ENCODE measurements around the gene RER1.

The RER1 gene

DNA sequence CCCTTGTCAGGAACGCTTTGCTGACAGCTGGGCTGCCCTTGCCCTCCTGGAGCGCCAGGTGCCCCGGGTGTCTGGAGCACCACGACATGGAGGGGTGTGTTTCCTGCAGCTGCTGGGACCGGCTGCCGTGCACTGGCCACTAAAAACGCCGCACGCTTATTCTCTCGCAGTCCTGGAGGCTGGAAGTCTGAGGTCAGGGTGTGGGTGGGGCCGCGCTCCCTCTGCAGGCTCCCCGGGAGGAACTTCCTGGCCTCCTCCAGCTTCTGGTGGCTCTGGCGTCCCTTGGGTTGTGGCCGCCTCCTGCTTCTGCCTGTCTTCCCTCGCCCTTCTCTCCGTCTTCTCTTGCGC lies 56.4 kb downstream of the RER1 start:
- DNase-seq = peak in 1 of 2 experiments; percentile 61

DNA sequence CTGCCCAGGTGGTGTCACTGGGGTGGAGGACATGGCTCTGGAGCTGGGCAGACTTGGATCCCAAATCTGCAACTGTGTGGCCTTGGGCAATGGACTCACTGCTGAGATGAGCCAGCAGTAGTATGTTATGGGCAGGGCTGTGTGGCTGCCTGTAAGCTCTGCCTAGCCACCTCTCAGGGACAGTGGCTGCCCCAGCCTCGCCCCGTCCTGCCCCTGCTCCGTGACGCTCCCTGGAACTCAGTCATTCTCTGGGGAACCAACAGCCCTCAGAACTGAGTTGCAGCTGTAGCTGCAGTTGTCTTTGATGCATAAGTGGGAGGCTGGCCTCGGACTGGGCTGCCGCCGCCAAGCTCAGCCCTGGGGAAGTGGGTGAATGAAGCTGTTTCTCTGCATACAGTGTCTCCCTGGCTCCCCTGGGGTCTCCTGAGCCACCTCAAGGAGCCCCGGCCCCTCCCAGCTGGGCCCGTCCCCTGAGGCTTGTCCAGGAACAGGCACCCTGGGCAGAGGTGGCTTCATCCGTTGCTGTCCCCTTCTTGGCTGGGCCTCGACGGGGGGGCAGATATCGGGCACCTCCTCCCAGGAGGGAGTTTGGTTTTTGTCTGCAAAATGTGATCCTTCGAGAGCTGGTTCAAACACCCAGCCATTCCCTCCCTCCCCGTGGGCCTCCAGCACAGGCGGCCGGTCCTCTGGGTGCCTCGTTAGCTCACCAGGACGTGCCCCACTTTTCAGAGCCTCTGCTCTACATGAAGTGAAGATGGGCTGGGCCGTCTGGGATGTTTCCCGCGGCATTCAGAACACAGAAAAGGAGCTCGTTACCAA lies 58.2 kb downstream of the RER1 start:
- DNase-seq = no peak

DNA sequence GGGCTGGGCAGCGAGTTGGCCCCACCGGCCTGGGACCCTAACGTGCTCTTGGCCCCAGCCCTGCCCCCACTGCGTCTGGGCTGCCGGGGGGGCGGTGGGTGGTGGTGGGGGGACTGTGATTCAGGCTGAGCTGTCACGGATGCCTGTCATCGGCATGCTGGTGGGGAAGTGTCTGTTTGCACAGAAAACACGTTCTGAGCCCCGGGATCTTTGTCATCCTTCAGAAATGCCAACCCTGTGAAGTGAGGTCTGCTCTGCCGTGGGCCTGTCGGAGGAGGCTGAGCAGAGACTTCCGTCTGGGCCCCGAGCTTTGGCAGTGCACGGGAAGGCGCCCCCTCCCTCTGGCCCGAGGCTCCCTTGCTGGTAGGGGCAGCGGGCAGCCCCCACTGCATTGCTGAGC lies 60.1 kb downstream of the RER1 start:
- DNase-seq = no peak

DNA sequence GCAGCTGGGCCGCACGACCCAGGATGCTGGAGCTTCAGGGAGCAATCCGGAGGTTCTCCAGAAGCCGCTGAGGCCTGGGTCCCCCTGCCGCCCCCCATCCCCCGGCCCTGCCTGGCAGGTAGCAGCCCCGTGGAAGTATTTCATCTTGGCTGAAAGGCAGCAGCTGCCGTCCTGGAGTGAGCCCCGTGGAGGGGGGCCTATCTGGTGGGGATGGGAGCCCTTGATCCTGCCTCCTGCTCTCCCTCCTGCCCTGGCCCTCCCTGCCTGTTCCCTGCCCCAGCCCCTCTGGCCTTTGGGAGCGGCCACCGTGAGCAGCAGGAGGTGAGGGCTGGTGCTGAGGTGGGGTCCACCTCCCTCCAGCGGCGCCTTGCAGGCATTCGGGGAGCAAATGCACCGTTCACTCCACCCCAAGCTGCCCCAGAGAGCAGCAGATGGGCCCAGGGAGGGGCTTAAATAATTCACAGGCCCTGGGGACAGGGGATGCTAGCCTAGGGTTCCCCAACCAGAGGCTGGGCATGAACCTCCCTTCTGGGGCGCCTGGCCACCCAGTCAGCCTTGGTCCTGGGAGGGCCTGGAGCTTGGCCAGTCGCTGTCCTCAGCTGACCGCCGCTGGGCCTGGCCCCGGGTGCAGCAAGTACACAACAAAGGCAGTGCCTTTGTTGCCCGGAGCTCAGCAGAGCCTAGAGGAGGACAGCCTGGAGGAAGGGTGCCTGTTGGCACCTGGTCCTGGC lies 60.7 kb downstream of the RER1 start:
- DNase-seq = peak; percentile 71 to 82

DNA sequence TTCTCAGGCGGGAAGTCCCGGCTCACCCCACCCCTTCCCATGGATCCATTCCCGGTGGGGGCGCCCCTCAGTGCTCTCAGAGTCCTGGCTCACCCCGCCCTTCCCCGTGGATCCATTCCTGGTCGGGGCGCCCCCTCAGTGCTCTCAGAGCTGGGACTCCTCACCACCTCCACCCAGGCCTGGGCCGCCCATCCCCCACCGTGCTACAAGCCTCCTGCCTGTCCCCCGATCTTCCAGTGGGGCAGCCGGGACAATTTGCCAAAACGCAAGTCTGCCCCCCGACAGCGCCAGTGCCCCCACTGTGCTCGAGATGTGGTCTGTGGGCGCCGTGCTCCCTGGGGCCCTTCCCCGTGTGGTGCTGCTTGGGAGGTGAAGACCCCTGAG lies 61.3 kb downstream of the RER1 start:
- DNase-seq = no peak

DNA sequence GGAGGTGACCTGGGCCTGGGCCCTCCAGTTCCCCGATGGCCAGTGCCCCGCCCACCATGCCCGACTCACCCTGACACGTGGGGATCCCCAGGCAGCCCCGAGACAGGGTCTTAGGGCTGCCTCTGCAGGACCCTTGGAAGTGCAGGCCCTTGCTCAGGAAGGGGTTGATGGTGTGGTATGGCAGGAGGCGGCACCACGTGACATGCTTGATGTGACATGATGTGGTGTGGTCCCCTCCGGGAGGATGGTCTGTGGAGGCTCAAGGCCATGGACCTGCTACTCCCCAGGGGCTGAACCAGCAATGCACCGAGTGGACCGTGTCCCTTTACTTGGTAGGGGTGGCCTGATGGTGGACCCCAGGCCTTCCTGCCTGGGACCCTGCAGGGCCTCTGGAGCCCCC lies 62.6 kb downstream of the RER1 start:
- no peak for DNase-seq
